K562 (cell line): ENCODE measurements around the gene SLC25A28. TPM values are rescaled to one million over a fixed set of nuclear protein-coding genes. Genes with fewer than 3 reads are reported as not detected.

Source experiments
- ATF2 ChIP-seq: sonication (generic); formaldehyde crosslinking; IDR thresholded peaks from 2 replicates; pipeline ENCODE4 v1.8.1; 2022; ENCODE audit warnings: missing genetic modification reagents
- ATF4 ChIP-seq: fragments of 450-650 bp; formaldehyde crosslinking; IDR thresholded peaks from 2 replicates; pipeline ENCODE4 v1.4.0; 2022; ENCODE audit warnings: mild to moderate bottlenecking, moderate library complexity
- BRD4 ChIP-seq: fragments of 200-600 bp; sonication (generic); IDR thresholded peaks from 2 replicates; pipeline ENCODE4 v1.6.1; 2017; ENCODE audit warnings: inconsistent platforms
- DMBX1 ChIP-seq: fragments of 250-450 bp; sonication (Bioruptor Pico); IDR thresholded peaks from 2 replicates; pipeline ENCODE4 v1.8.0; 2022; ENCODE audit warnings: inconsistent platforms, mild to moderate bottlenecking, moderate library complexity, borderline replicate concordance
- ERF ChIP-seq: fragments of 450-650 bp; formaldehyde crosslinking; IDR thresholded peaks from 2 replicates; pipeline ENCODE4 v1.4.0; 2020; ENCODE audit warnings: mild to moderate bottlenecking, mixed read lengths
- MLLT1 ChIP-seq, 2 experiments: fragments of 450-650 bp; IDR thresholded peaks; 2 replicates each; pipeline ENCODE4 v1.6.1; 2016
- TGIF2 ChIP-seq: sonication (generic); formaldehyde crosslinking; IDR thresholded peaks from 2 replicates; pipeline ENCODE4 v1.8.1; 2022; ENCODE audit warnings: mild to moderate bottlenecking, missing genetic modification reagents, moderate library complexity
- VEZF1 ChIP-seq: fragments of 200-800 bp; sonication (Bioruptor generic); IDR thresholded peaks from 2 replicates; pipeline ENCODE4 v1.6.1; 2017; ENCODE audit warnings: missing genetic modification characterization, missing compliant biosample characterization
- ZFP36 ChIP-seq: fragments of 150-350 bp; IDR thresholded peaks from 2 replicates; pipeline ENCODE4 v1.6.1; 2018; ENCODE audit warnings: low read length, low read depth; ENCODE audit not compliant: partially characterized antibody
- ZNF12 ChIP-seq: sonication (generic); formaldehyde crosslinking; IDR thresholded peaks from 2 replicates; pipeline ENCODE4 v1.4.0; 2020; ENCODE audit warnings: mild to moderate bottlenecking, missing genetic modification reagents
- ZNF175 ChIP-seq: fragments of 200-800 bp; sonication (Bioruptor generic); IDR thresholded peaks from 2 replicates; pipeline ENCODE4 v1.6.1; 2016; ENCODE audit warnings: low read depth, mild to moderate bottlenecking, missing genetic modification characterization, missing compliant biosample characterization
- ZNF263 ChIP-seq: sonication (generic); formaldehyde crosslinking; IDR thresholded peaks from 2 replicates; pipeline ENCODE4 v1.8.0; 2022; ENCODE audit warnings: mild to moderate bottlenecking, missing genetic modification reagents, borderline replicate concordance
- ZNF282 ChIP-seq: sonication (generic); formaldehyde crosslinking; IDR thresholded peaks from 2 replicates; pipeline ENCODE4 v1.8.1; 2023; ENCODE audit warnings: missing genetic modification reagents
- ZNF668 ChIP-seq: fragments of 250-450 bp; sonication (Bioruptor Pico); IDR thresholded peaks from 2 replicates; pipeline ENCODE4 v1.8.0; 2022; ENCODE audit warnings: mild to moderate bottlenecking, inconsistent platforms
- polyA plus RNA-seq, 8 experiments: library from polyadenylated mRNA; depleted of rRNA in 4 of 8; stranded (reverse) in 5 of 8; unstranded in 3 of 8; fragments of >200 nt; fragmentation: Nextera tagmentation in 2 of 8; fragmentation: Illumina TruSeq in 1 of 8; extraction: Ambion mirVana in 2 of 8; extraction: Trizol in 1 of 8; gene quantifications; 2 replicates each; pipeline versions ENCODE4 v1.2.1 to v1.2.3, GENCODE V29; 2011 to 2014; ENCODE audit warnings: inconsistent platforms in 1 of 8, missing spikeins in 1 of 8
- total RNA-seq, 7 experiments: library from RNA; depleted of rRNA in 6 of 7; stranded (reverse); fragments of >200 nt in 6 of 7; fragmentation: Illumina TruSeq in 2 of 7; extraction: Trizol in 2 of 7; gene quantifications; 2 replicates each; pipeline versions ENCODE4 v1.2.1 to v1.2.3, GENCODE V29; 2011 to 2021; ENCODE audit warnings: low replicate concordance in 1 of 7
- TF ChIP-seq, protein P1 (sequence below): fragments of 250-450 bp; sonication (Bioruptor Pico); IDR thresholded peaks from 2 replicates; pipeline ENCODE4 v1.9.0; 2021; ENCODE audit warnings: mild to moderate bottlenecking, inconsistent platforms
- TF ChIP-seq, protein P2 (sequence below): sonication (generic); formaldehyde crosslinking; IDR thresholded peaks from 2 replicates; pipeline ENCODE4 v1.8.1; 2023; ENCODE audit warnings: mild to moderate bottlenecking, missing genetic modification reagents

The SLC25A28 gene
- total and polyA plus RNA-seq, 9 of the 15 experiments (the other 6 are each of a cell fraction or from before 2014, with no cell fraction given), result 6.2 to 32.3 (median 18.8) TPM

DNA sequence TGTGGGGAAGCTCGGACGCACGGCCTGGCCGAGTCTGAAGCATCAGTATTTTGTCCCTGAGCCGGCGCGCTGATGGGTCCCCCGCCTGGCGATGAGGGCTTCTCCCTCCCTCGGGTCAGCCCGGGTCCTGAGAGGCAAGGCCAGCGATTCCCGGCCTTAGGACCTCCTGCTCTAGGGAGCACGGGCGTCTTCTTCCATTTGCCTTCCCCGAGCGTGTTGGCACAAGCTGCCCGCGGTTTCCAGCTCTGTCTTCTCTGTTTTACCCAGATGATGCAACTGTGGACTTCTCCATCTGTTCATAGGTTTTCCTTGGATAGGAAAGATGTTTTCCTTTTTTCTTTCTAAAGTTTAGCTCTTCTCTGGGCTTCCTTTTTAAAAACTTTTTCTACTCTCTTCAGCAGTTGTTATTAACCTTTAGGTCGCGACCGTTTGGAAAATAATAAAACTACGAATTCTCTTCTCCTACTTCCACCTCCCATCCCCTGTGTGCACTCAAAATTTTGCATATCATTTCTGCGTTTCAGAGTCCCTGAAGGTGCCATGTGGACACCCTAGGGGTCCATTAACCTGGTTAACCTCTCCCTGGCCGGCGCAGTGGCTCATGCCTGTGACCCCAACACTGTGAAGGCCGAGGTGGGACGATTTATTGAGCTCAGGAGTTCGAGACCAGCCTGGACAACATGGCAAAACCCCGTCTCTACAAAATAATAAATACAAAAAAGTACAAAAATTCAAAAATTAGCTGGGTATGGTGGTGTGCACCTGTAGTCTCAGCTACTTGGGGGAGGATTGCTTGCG is 1.4 kb upstream of the SLC25A28 start (continued):
- TF ChIP-seq ZNF668 (CRISPR knock-in tag), result no peak
- no peak for TF ChIP-seq ATF2
- 0 out of 4 replicates have a peak, but pooled peaks of 1 of the 2 experiments have one; percentile 13 for TF ChIP-seq MLLT1 (IDR thresholded peaks at IDR 0.05)
- TF ChIP-seq ZNF282 (CRISPR knock-in tag), result no peak
- no peak for TF ChIP-seq ZFP36
- no peak for TF ChIP-seq ZNF175 (CRISPR knock-in tag)
- no peak for TF ChIP-seq DMBX1
- 0 out of 2 replicates have a peak, but pooled peaks have one; percentile 24 for TF ChIP-seq ZNF263 (CRISPR knock-in tag)
- TF ChIP-seq ZNF12 (CRISPR knock-in tag), result no peak
- TF ChIP-seq VEZF1 (CRISPR knock-in tag), result no peak
- TF ChIP-seq ERF (CRISPR knock-in tag), result no peak
- TF ChIP-seq TGIF2 (CRISPR knock-in tag), result no peak
- no peak for TF ChIP-seq ATF4 (CRISPR knock-in tag)
- no peak for TF ChIP-seq BRD4
- TF ChIP-seq, protein P1, sequence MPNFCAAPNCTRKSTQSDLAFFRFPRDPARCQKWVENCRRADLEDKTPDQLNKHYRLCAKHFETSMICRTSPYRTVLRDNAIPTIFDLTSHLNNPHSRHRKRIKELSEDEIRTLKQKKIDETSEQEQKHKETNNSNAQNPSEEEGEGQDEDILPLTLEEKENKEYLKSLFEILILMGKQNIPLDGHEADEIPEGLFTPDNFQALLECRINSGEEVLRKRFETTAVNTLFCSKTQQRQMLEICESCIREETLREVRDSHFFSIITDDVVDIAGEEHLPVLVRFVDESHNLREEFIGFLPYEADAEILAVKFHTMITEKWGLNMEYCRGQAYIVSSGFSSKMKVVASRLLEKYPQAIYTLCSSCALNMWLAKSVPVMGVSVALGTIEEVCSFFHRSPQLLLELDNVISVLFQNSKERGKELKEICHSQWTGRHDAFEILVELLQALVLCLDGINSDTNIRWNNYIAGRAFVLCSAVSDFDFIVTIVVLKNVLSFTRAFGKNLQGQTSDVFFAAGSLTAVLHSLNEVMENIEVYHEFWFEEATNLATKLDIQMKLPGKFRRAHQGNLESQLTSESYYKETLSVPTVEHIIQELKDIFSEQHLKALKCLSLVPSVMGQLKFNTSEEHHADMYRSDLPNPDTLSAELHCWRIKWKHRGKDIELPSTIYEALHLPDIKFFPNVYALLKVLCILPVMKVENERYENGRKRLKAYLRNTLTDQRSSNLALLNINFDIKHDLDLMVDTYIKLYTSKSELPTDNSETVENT (CRISPR knock-in tag), result 0 out of 2 replicates have a peak, but pooled peaks have one; percentile 32
- TF ChIP-seq, protein P2, sequence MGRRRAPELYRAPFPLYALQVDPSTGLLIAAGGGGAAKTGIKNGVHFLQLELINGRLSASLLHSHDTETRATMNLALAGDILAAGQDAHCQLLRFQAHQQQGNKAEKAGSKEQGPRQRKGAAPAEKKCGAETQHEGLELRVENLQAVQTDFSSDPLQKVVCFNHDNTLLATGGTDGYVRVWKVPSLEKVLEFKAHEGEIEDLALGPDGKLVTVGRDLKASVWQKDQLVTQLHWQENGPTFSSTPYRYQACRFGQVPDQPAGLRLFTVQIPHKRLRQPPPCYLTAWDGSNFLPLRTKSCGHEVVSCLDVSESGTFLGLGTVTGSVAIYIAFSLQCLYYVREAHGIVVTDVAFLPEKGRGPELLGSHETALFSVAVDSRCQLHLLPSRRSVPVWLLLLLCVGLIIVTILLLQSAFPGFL (CRISPR knock-in tag), result no peak
